Measurements from ENCODE around the gene TEX261. TPM values are rescaled to one million over a fixed set of nuclear protein-coding genes. Genes with fewer than 3 reads are reported as not detected.

Gene TEX261
- total RNA-seq, 1 donor from 2014 or later = 71.3 TPM

DNA sequence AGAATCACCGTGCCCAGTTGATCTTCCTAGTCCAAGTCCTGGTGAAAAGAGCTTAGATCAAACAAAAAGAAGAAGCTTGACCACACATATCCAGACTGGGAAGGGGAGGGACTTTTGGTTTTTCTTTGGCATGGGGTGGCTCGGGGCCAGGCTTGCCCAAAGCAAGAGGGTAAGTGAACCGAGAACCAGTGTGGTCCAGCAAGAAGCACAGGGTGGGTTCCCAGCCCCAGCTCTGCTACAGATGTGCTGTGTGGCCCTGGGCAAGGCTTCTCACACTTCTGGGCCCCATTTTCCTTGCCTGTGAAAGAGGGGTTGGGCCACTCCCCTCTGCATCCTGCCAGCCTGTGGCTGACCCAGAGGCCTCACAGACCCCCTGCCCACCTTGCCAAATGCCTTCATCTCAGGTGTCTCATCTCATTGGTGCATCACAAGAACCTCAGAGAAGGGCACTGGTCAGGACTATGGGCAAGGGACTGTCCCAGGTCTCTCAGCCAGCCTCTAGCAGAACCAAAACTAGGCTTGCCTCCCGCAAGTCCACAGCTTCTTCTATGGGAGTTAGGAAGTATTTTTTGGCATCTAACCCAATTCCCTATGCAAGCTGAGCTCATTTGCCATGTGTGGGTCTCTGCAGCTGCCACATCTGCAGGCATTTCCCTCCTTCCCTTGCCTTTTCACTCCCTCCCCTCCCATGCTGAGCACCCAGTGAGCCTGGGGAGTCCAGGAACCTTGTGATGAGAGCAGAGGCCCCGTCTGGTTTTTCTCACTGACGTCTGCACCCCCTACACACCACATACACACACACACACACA, 52.1 kb downstream of the TEX261 start:
- no peak for DNase-seq
- no peak for ATAC-seq
- H3K36me3 ChIP-seq = no peaks in the 10 kb centered on the region
- H3K4me3 ChIP-seq = no peak overlapping the region
- H3K27ac ChIP-seq = no peak overlapping the region
- TF ChIP-seq, protein P1, sequence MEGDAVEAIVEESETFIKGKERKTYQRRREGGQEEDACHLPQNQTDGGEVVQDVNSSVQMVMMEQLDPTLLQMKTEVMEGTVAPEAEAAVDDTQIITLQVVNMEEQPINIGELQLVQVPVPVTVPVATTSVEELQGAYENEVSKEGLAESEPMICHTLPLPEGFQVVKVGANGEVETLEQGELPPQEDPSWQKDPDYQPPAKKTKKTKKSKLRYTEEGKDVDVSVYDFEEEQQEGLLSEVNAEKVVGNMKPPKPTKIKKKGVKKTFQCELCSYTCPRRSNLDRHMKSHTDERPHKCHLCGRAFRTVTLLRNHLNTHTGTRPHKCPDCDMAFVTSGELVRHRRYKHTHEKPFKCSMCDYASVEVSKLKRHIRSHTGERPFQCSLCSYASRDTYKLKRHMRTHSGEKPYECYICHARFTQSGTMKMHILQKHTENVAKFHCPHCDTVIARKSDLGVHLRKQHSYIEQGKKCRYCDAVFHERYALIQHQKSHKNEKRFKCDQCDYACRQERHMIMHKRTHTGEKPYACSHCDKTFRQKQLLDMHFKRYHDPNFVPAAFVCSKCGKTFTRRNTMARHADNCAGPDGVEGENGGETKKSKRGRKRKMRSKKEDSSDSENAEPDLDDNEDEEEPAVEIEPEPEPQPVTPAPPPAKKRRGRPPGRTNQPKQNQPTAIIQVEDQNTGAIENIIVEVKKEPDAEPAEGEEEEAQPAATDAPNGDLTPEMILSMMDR (IDR thresholded peaks at IDR 0.05) = no peak
- H3K9me3 ChIP-seq = no peaks in the 10 kb centered on the region
- H3K27me3 ChIP-seq (ENCODE audit: low read depth) = peaks cover 14% of the 10 kb centered on the region
- H3K4me1 ChIP-seq = peaks cover 3% of the 10 kb centered on the region
- intact Hi-C loops (cut with DNase I) = no loop called here

DNA sequence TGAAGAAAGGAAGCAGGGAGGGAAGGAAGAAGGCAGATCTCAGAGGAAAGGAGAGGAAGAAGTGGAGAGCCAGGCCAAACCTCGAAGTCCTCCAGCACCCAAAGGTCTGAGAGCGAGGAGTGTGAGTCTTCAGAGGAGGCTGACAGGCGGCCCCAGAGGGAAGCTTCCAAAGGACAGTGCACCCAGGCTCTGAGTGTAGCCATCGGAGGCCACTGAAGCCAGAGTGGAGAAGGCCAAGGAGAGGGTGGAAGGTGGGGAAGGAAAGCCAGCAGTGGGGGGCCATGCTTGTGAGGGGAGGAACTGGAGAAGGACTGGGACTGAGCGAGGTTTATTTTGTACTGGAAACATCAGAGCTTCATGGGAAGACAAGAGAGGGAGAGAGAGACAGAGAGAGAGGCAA, 53.0 kb downstream of the TEX261 start:
- intact Hi-C loops (cut with DNase I) = no loop called here
- peaks cover 8% of the 10 kb centered on the region for H3K27me3 ChIP-seq (ENCODE audit: low read depth)
- H3K4me3 ChIP-seq = no peak overlapping the region
- H3K9me3 ChIP-seq = no peaks in the 10 kb centered on the region
- H3K4me1 ChIP-seq = no peaks in the 10 kb centered on the region
- TF ChIP-seq, protein P1 (IDR thresholded peaks at IDR 0.05) = no peak
- H3K27ac ChIP-seq = no peak overlapping the region
- DNase-seq = no peak
- H3K36me3 ChIP-seq = no peaks in the 10 kb centered on the region
- no peak for ATAC-seq

DNA sequence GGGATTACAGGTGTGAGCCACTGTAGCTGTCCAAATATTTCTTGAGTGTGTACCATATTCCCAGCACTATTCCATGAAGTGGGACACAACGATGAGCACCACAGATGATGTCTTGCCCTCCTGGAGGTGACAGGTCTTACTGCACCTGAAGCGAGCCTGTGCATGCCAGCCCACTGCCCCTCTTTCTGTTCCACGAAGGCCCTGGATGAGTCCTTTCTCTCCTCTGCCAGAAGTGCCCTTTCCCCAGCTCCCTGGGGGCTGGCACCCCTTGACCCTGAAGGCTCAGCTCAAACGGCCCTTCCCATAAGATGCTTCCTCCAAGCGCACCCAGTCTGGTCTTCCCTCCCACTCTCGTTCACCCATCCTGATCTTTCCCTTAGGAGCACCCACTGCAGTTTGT, 53.5 kb downstream of the TEX261 start:
- DNase-seq (no peak), ATAC-seq (no peak)
- no peaks in the 10 kb centered on the region for H3K9me3 ChIP-seq
- no peak overlapping the region for H3K4me3 ChIP-seq
- H3K27ac ChIP-seq = no peak overlapping the region
- H3K36me3 ChIP-seq = no peaks in the 10 kb centered on the region
- TF ChIP-seq, protein P1 (IDR thresholded peaks at IDR 0.05) = no peak
- H3K27me3 ChIP-seq (ENCODE audit: low read depth) = peaks cover 6% of the 10 kb centered on the region
- H3K4me1 ChIP-seq = no peaks in the 10 kb centered on the region
- intact Hi-C loops (cut with DNase I) = no loop called here

DNA sequence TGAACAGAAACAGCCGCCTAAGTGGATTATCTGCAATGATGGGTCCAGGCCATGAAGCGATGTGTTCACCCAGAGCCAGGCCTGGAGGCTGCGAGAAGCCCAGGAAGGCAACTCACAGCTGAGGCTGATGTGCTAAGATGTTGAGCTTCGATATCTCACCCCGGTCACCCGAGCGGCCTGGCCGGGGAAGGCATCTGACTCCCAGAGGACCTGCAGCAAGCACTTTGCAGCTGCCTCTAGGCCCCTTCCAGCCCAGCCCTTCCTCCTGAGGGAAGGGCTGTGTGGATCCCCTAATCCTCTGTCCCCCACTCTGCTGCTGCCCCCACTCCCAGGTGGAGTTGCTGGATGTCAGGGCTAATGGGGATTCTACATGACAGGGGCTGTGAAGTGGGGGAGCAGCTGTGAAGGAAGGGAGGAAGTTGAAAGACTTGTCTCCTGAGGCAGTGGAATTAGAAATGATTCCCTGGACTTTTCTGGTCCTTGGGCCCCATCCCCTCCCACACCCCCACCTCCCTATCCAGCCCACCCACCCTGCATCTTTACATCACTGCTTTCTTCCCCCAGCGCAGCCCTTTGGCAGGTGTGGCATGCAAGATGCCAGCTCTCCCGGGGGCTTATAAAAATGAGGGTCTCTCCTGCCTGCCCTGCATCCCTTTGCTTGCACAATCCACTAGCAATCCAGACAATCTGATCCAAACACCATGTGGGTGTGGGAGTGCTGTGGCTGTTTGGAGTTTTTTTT, 54.7 kb downstream of the TEX261 start:
- Histone ChIP-seq H3K27me3 (ENCODE audit: low read depth) (peaks cover 6% of the 10 kb centered on the region), H3K4me3 (no peak overlapping the region), H3K4me1 (no peaks in the 10 kb centered on the region), H3K36me3 (no peaks in the 10 kb centered on the region), H3K27ac (no peak overlapping the region), H3K9me3 (no peaks in the 10 kb centered on the region)
- intact Hi-C loops (cut with DNase I) = no loop called here
- TF ChIP-seq, protein P1 (IDR thresholded peaks at IDR 0.05) = no peak
- ATAC-seq (no peak), DNase-seq (no peak)

DNA sequence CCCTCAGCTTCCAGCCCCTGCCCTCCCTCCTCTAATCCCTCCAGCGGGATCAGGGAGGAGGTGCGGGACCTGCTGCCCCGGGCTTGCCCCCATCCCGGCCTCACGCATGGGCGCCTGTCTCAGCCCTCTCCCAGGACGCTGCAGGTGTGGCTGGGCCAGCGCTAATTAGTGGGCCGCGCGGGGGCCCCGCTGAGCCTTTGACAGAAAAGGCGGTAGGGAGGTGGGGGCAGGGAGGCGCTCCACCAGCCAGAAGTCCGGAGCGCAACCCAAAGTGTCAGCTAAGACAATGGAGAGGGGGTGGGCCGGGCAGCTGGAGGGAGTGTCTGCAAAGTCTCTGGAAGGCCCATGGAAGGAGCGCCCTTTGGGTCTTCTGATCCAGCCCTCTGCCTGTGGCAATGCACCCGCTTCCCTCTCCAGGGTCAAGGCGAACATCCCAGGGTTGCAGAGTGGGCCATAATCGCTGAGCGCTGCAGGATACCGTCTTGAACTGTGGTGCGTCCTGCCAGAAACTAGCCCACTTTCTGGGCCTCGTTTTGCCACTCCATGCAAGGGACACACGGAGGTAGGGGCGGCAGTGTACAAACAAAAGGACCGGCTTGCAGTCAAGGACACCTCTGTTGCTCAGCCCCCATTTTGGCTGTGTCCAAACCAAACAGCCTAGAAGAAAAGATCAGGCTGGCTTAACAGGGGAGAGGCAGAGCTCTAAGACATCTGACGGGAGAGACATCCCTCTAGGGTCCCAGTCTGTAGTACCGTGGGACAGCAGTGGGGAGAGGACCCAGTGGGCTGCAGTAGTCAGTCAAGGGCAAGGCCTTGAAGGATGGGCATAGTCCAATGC, 55.5 kb downstream of the TEX261 start:
- H3K27me3 ChIP-seq (ENCODE audit: low read depth) = peaks cover 6% of the 10 kb centered on the region
- DNase-seq (no peak), ATAC-seq (no peak)
- intact Hi-C loops (cut with DNase I) = no loop called here
- no peaks in the 10 kb centered on the region for H3K9me3 ChIP-seq
- no peak overlapping the region for H3K27ac ChIP-seq
- TF ChIP-seq, protein P1 (IDR thresholded peaks at IDR 0.05) = no peak
- no peaks in the 10 kb centered on the region for H3K4me1 ChIP-seq
- no peaks in the 10 kb centered on the region for H3K36me3 ChIP-seq
- no peak overlapping the region for H3K4me3 ChIP-seq
